Naive thymus-derived CD8-positive, alpha-beta T cell (primary cell): ENCODE measurements around the gene ZNF483. TPM values are rescaled to one million over a fixed set of nuclear protein-coding genes. Genes with fewer than 3 reads are reported as not detected.

ENCODE experiments used
- ATAC-seq, 2 donors: fragments of 150-1000 bp; cut with Tn5 transposase in 1 of 2; sonication (Bioruptor Pico), chemical (Tn5 transposase) in 1 of 2; 1 replicate in 1 of 2; 2 replicates in 1 of 2; pipeline ENCODE4 v1.10.0; 2021; ENCODE audit warnings: mild to moderate bottlenecking in 2 of 2, moderate library complexity in 2 of 2
- POLR2A ChIA-PET: fragments of 350-600 bp; sonication (Branson Sonifier 250); formaldehyde crosslinking; loops from one replicate; lab custom pipeline; 2021; ENCODE audit warnings: antibody characterized with exemption; lab: Charles Lee
- DNase-seq, 10 donors: peaks; one replicate each; pipeline versions ENCODE4 v3.0.0 to v3.0.0-alpha.2; 2020 to 2022
- H3K27ac Mint-ChIP-seq, 10 donors: one replicate each; pipeline ENCODE4 v1.8.0; 2020 to 2022; ENCODE audit warnings: mild to moderate bottlenecking in 10 of 10, mixed read lengths in 10 of 10, moderate library complexity in 4 of 10, inconsistent platforms in 1 of 10
- H3K27me3 Mint-ChIP-seq, 5 donors: one replicate each; pipeline ENCODE4 v1.8.0; 2021 to 2022; ENCODE audit warnings: mixed read lengths in 5 of 5
- H3K36me3 Mint-ChIP-seq, 3 donors: one replicate each; pipeline ENCODE4 v1.8.0; 2020 to 2022; ENCODE audit warnings: mixed read lengths in 3 of 3, mild to moderate bottlenecking in 2 of 3, inconsistent platforms in 1 of 3
- H3K4me1 Mint-ChIP-seq, 4 donors: one replicate each; pipeline ENCODE4 v1.8.0; 2021 to 2022; ENCODE audit warnings: mixed read lengths in 4 of 4
- H3K4me3 Mint-ChIP-seq, 10 donors: one replicate each; pipeline ENCODE4 v1.8.0; 2020 to 2022; ENCODE audit warnings: mild to moderate bottlenecking in 10 of 10, mixed read lengths in 10 of 10, moderate library complexity in 6 of 10, inconsistent platforms in 1 of 10
- H3K9me3 Mint-ChIP-seq, 9 donors: one replicate each; pipeline ENCODE4 v1.8.0; 2020 to 2022; ENCODE audit warnings: mixed read lengths in 9 of 9, mild to moderate bottlenecking in 3 of 9, inconsistent platforms in 1 of 9, moderate library complexity in 1 of 9
- polyA plus RNA-seq, 3 donors: library from polyadenylated mRNA; unstranded; fragments of 300-500 nt; fragmentation: Illumina TruSeq; gene quantifications; one replicate each; pipeline ENCODE4 v1.2.3, GENCODE V29; 2021
- total RNA-seq, 8 experiments: library from RNA in 2 of 8; stranded (reverse) in 2 of 8; gene quantifications; one replicate each; pipeline ENCODE4 v1.2.3 and lab custom pipeline; 2021 to 2026

Gene ZNF483
- total and polyA plus RNA-seq, 5 experiments from 2014 or later: 2.0 to 19.4 (median 8.5) TPM

DNA sequence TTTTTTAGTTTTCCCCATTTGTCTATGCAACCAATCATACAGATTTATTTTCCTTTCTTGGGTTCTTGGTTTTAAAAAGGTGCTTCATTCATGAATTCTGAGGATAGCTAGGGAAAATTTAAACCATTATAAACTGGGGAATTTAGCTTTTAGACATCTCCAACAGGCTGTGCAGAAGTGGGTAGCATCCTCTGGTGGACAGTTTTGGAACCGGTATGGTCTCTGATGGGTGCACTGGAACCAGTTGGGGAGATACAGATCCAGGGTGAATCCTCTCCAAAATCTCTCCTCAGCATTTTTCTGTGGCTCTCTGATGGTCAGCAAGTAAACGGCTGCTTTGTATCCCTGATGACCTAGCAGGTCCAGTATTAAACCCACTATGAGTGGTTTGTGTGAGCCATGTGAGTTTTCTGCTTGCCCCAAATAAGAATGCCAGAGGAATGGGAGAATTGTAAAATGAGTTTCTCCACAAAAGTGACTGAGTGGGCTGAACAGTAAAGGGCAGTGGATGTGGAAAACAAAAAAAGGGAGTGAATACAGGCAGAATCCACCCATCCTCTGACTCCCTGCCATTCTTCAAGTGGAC, 97.0 kb downstream of the ZNF483 start:
- Mint-ChIP-seq H3K4me3 (no peak overlapping the region), H3K27ac (no peak overlapping the region), H3K36me3 (no peaks in the 10 kb centered on the region), H3K9me3 (no peaks in the 10 kb centered on the region), H3K27me3 (peaks cover 5 to 16% (median 12%) of the 10 kb centered on the region in 5 donors), H3K4me1 (no peaks in the 10 kb centered on the region)
- DNase-seq (peak in 2 of 10 donors; percentile 7 to 21), ATAC-seq (peak; percentile 42 to 88)
- POLR2A ChIA-PET: interaction anchor here (0.6 to 0.7 kb wide), 3 partner anchors 9 to 769 kb away, joined by 3 read pairs; partner anchors contain the start of gene DNAJC25

DNA sequence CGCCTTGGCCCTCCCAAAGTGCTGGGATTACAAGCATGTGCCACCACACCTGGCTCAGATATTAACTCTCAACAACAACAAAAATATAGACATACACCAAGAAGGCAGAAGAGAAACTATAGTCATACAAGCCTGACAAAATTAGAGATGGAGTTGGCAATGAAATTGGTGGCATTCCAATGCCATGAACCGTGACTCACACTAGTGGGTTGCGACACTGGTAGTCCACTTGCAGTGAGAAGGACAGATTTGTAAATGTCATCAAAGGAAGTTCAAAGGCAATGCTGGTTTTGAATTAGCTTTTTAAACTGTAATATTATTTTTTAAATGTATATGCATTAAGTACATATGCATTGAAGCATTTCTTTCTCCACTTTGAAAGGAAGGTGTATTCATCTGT, 97.6 kb downstream of the ZNF483 start:
- Mint-ChIP-seq H3K4me3 (no peak overlapping the region), H3K36me3 (no peaks in the 10 kb centered on the region), H3K27me3 (peaks cover 5 to 16% (median 12%) of the 10 kb centered on the region in 5 donors), H3K9me3 (no peaks in the 10 kb centered on the region), H3K4me1 (no peaks in the 10 kb centered on the region), H3K27ac (no peak overlapping the region)
- DNase-seq: no peak
- POLR2A ChIA-PET: no interaction called here
- ATAC-seq: no peak

Other genes starting within 250 kb of the ZNF483 start
- gene OR2K2, start 195.0 kb upstream of the ZNF483 start, total RNA-seq: not detected
- not detected for gene OR2K2, start 195.0 kb upstream of the ZNF483 start, polyA plus RNA-seq
- 10 to 100 TPM; 72.2 to 72.5 TPM for gene ECPAS, start 40.8 kb upstream of the ZNF483 start, total RNA-seq
- gene ECPAS, start 40.8 kb upstream of the ZNF483 start, polyA plus RNA-seq: 10 to 100 TPM in 2 of 3 donors, 1 to 10 TPM in 1; 9.7 to 12.9 (median 10.7) TPM
- not detected for gene PTGR1, start 74.5 kb downstream of the ZNF483 start, total RNA-seq
- gene PTGR1, start 74.5 kb downstream of the ZNF483 start, polyA plus RNA-seq: not detected
- gene DNAJC25, start 106.2 kb downstream of the ZNF483 start, total RNA-seq: 1 to 10 TPM; 3.4 TPM
- gene DNAJC25, start 106.2 kb downstream of the ZNF483 start, polyA plus RNA-seq: 1 to 10 TPM; 1.1 to 2.4 (median 1.7) TPM
- 10 to 100 TPM; 10.8 to 12.7 TPM for gene GNG10, start 136.4 kb downstream of the ZNF483 start, total RNA-seq
- gene GNG10, start 136.4 kb downstream of the ZNF483 start, polyA plus RNA-seq: 10 to 100 TPM; 20.9 to 26.4 (median 22.7) TPM